H9 (cell line): ENCODE measurements around the gene ABCB11. TPM values are rescaled to one million over a fixed set of nuclear protein-coding genes. Genes with fewer than 3 reads are reported as not detected.

Experiments used
- DNase-seq: peaks from one replicate; pipeline ENCODE4 v3.0.0-alpha.2; 2017
- H2AFZ ChIP-seq: one replicate; pipeline ENCODE4 v1.6.1; 2013; ENCODE audit warnings: mild to moderate bottlenecking, low read length, control low read depth, moderate library complexity
- H2AK5ac ChIP-seq: 2 replicates; pipeline ENCODE4 v1.6.1; 2013; ENCODE audit warnings: low read length, control low read depth, mixed read lengths; ENCODE audit not compliant: insufficient read length
- H2BK120ac ChIP-seq: one replicate; pipeline ENCODE4 v1.6.1; 2013; ENCODE audit warnings: low read depth, mild to moderate bottlenecking, low read length, control low read depth, inconsistent platforms; ENCODE audit not compliant: poor library complexity, severe bottlenecking
- H2BK12ac ChIP-seq: 2 replicates; pipeline ENCODE4 v1.6.1; 2013; ENCODE audit warnings: low read length, control low read depth, mixed read lengths, low read depth; ENCODE audit not compliant: insufficient read length
- H2BK15ac ChIP-seq: 2 replicates; pipeline ENCODE4 v1.6.1; 2013; ENCODE audit warnings: low read depth, low read length, control low read depth
- H2BK20ac ChIP-seq: one replicate; pipeline ENCODE4 v1.6.1; 2013; ENCODE audit warnings: low read depth, mild to moderate bottlenecking, low read length, control low read depth, inconsistent platforms; ENCODE audit not compliant: poor library complexity, severe bottlenecking
- H2BK5ac ChIP-seq: 2 replicates; pipeline ENCODE4 v1.6.1; 2013; ENCODE audit warnings: low read length, control low read depth, mixed read lengths; ENCODE audit not compliant: insufficient read length
- H3K14ac ChIP-seq: 2 replicates; pipeline ENCODE4 v1.6.1; 2013; ENCODE audit warnings: low read length, control low read depth; ENCODE audit not compliant: insufficient read depth
- H3K18ac ChIP-seq: 2 replicates; pipeline ENCODE4 v1.6.1; 2013; ENCODE audit warnings: low read depth, mild to moderate bottlenecking, mixed read lengths, low read length, control low read depth; ENCODE audit not compliant: insufficient read length
- H3K23ac ChIP-seq: 2 replicates; pipeline ENCODE4 v1.6.1; 2013; ENCODE audit warnings: low read length, control low read depth, mixed read lengths, low read depth; ENCODE audit not compliant: insufficient read length
- H3K23me2 ChIP-seq: 2 replicates; pipeline ENCODE4 v1.6.1; 2013; ENCODE audit warnings: low read depth, mild to moderate bottlenecking, mixed read lengths, low read length, control low read depth; ENCODE audit not compliant: insufficient read length, poor library complexity, severe bottlenecking
- H3K27ac ChIP-seq: 2 replicates; pipeline ENCODE4 v1.5.1; 2013; ENCODE audit warnings: low read length, control low read depth, mixed read lengths, low read depth; ENCODE audit not compliant: insufficient read length
- H3K27me3 ChIP-seq: 2 replicates; pipeline ENCODE4 v1.6.1; 2013; ENCODE audit warnings: low read length, control low read depth, inconsistent platforms; ENCODE audit not compliant: insufficient read depth
- H3K4ac ChIP-seq: 2 replicates; pipeline ENCODE4 v1.6.1; 2013; ENCODE audit warnings: low read depth, mild to moderate bottlenecking, control low read depth, inconsistent platforms, low read length, moderate library complexity
- H3K4me1 ChIP-seq: 2 replicates; pipeline ENCODE4 v1.6.1; 2013; ENCODE audit warnings: low read length, control low read depth, inconsistent platforms; ENCODE audit not compliant: insufficient read depth
- H3K4me2 ChIP-seq: 2 replicates; pipeline ENCODE4 v1.6.1; 2013; ENCODE audit warnings: low read length, control low read depth, mixed read lengths; ENCODE audit not compliant: insufficient read length, insufficient read depth
- H3K56ac ChIP-seq: 2 replicates; pipeline ENCODE4 v1.6.1; 2013; ENCODE audit warnings: low read depth, mild to moderate bottlenecking, mixed read lengths, low read length, control low read depth; ENCODE audit not compliant: insufficient read length
- H3K79me1 ChIP-seq: 2 replicates; pipeline ENCODE4 v1.6.1; 2013; ENCODE audit warnings: low read depth, mild to moderate bottlenecking, moderate library complexity, low read length, control low read depth, inconsistent platforms; ENCODE audit not compliant: insufficient read depth, poor library complexity, severe bottlenecking
- H3K79me2 ChIP-seq: 2 replicates; pipeline ENCODE4 v1.6.1; 2013; ENCODE audit warnings: low read length, control low read depth, inconsistent platforms; ENCODE audit not compliant: insufficient read depth
- H3K9ac ChIP-seq: 2 replicates; pipeline ENCODE4 v1.6.1; 2013; ENCODE audit warnings: low read length, control low read depth, mixed read lengths; ENCODE audit not compliant: insufficient read length; ENCODE audit errors: extremely low read depth
- H3K9me3 ChIP-seq: one replicate; pipeline ENCODE4 v1.6.1; 2013; ENCODE audit warnings: low read depth, low read length, inconsistent platforms; ENCODE audit not compliant: control insufficient read depth
- H3T11ph ChIP-seq: one replicate; pipeline ENCODE4 v1.6.1; 2013; ENCODE audit warnings: mild to moderate bottlenecking, low read length, control low read depth, inconsistent platforms
- H4K20me1 ChIP-seq: one replicate; pipeline ENCODE4 v1.6.1; 2013; ENCODE audit not compliant: control insufficient read depth, insufficient read length, insufficient read depth
- H4K5ac ChIP-seq: 2 replicates; pipeline ENCODE4 v1.6.1; 2013; ENCODE audit warnings: low read depth, mild to moderate bottlenecking, mixed read lengths, low read length, control low read depth; ENCODE audit not compliant: insufficient read length
- H4K8ac ChIP-seq: replicated peaks from 2 replicates; pipeline ENCODE4 v1.6.1; 2013; ENCODE audit warnings: low read length, control low read depth, mixed read lengths, low read depth; ENCODE audit not compliant: insufficient read length
- H4K91ac ChIP-seq: 2 replicates; pipeline ENCODE4 v1.6.1; 2013; ENCODE audit warnings: low read depth, mild to moderate bottlenecking, moderate library complexity, mixed read lengths, low read length, control low read depth; ENCODE audit not compliant: insufficient read length
- H3K27ac Mint-ChIP-seq, 3 experiments: 2 replicates in 2 of 3; 3 replicates in 1 of 3; pipeline ENCODE4 v1.8.0; 2020 to 2021; ENCODE audit warnings: mixed read lengths in 3 of 3, mild to moderate bottlenecking in 1 of 3, moderate library complexity in 1 of 3
- H3K27me3 Mint-ChIP-seq: 2 replicates; pipeline ENCODE4 v1.8.0; 2021; ENCODE audit warnings: low read depth, mild to moderate bottlenecking, moderate library complexity, mixed read lengths
- H3K36me3 Mint-ChIP-seq, 3 experiments: 2 replicates in 2 of 3; 3 replicates in 1 of 3; pipeline ENCODE4 v1.8.0; 2020 to 2021; ENCODE audit warnings: low read depth in 3 of 3, mixed read lengths in 3 of 3; ENCODE audit not compliant: insufficient read depth in 1 of 3
- H3K4me1 Mint-ChIP-seq, 2 experiments: 2 replicates each; pipeline ENCODE4 v1.8.0; 2020; ENCODE audit warnings: mixed read lengths in 2 of 2
- H3K4me3 Mint-ChIP-seq, 2 experiments: 2 replicates in 1 of 2; 3 replicates in 1 of 2; pipeline ENCODE4 v1.8.0; 2020 to 2021; ENCODE audit warnings: mild to moderate bottlenecking in 2 of 2, mixed read lengths in 2 of 2, moderate library complexity in 1 of 2
- H3K9me3 Mint-ChIP-seq, 2 experiments: 2 replicates in 1 of 2; 3 replicates in 1 of 2; pipeline ENCODE4 v1.8.0; 2020; ENCODE audit warnings: mild to moderate bottlenecking in 2 of 2, mixed read lengths in 2 of 2, moderate library complexity in 1 of 2
- WGBS: extraction: QIAGEN DNeasy Blood & Tissue Kit; methylation state at CpG from one replicate; pipeline ENCODE4 v1.1.7; 2013; ENCODE audit warnings: missing lambda C conversion rate, low lambda C conversion rate, mixed read lengths; ENCODE audit not compliant: insufficient read length; ENCODE audit errors: extremely low coverage; 5-methylcytosine and 5-hydroxymethylcytosine counted together
- total RNA-seq: library from RNA; stranded (reverse); gene quantifications from 2 replicates; pipeline ENCODE4 v1.2.1, GENCODE V29; 2021
- TF ChIP-seq, protein P1 (sequence below): fragments of 200-600 bp; sonication (generic); conservative IDR thresholded peaks from 3 replicates; pipeline ENCODE4 v1.8.0; 2021; ENCODE audit warnings: antibody characterized with exemption, mild to moderate bottlenecking

The ABCB11 gene
- total RNA-seq, 1 experiment from 2014 or later: not detected

DNA sequence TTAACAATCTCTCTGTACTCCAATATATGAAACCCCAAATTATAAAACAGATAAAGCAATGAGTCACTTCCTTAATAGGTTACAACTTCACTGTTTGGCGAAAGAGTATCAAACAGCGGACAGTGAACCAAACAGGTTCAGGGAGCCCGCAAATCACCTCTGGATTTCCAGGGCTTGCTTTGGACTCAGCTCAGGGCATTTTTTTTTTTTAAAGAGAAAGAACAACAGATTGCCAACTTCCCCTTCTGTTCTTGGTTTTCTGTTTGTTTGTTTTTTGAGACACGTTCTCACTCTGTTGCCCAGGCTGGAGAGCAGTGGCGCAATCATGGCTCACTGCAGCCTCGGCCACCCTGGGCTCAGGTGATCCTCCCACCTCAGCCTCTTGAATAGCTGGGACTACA, 52.7 kb downstream of the ABCB11 start:
- WGBS: no CpG with 5 or more reads among the region's 6 CpGs
- H2AK5ac ChIP-seq: no peak overlapping the region
- no peak overlapping the region for H3K4me2 ChIP-seq

More for the DNA sequence above, 52.7 kb downstream of the ABCB11 start:
- Histone ChIP-seq H3K27me3 (no peaks in the 10 kb centered on the region), H3K23ac (no peak overlapping the region), H2BK12ac (no peak overlapping the region), H3K23me2 (no peaks in the 10 kb centered on the region), H4K91ac (no peak overlapping the region), H2BK5ac (no peak overlapping the region), H3K18ac (no peak overlapping the region), H2BK120ac (no peak overlapping the region), H3K79me1 (no peaks in the 10 kb centered on the region), H3K27ac (no peak overlapping the region), H3K9ac (no peak overlapping the region), H4K20me1 (no peaks in the 10 kb centered on the region), H4K5ac (no peak overlapping the region), H2AFZ (no peak overlapping the region), H2BK20ac (no peak overlapping the region), H4K8ac (no peak overlapping the region), H3T11ph (no peak overlapping the region), H3K4me1 (no peaks in the 10 kb centered on the region), H3K79me2 (no peaks in the 10 kb centered on the region), H2BK15ac (no peak overlapping the region), H3K14ac (no peak overlapping the region), H3K56ac (no peak overlapping the region), H3K9me3 (no peaks in the 10 kb centered on the region), H3K4ac (no peak overlapping the region)
- DNase-seq: no peak
- no peak overlapping the region for H3K4me3 Mint-ChIP-seq
- TF ChIP-seq, protein P1, sequence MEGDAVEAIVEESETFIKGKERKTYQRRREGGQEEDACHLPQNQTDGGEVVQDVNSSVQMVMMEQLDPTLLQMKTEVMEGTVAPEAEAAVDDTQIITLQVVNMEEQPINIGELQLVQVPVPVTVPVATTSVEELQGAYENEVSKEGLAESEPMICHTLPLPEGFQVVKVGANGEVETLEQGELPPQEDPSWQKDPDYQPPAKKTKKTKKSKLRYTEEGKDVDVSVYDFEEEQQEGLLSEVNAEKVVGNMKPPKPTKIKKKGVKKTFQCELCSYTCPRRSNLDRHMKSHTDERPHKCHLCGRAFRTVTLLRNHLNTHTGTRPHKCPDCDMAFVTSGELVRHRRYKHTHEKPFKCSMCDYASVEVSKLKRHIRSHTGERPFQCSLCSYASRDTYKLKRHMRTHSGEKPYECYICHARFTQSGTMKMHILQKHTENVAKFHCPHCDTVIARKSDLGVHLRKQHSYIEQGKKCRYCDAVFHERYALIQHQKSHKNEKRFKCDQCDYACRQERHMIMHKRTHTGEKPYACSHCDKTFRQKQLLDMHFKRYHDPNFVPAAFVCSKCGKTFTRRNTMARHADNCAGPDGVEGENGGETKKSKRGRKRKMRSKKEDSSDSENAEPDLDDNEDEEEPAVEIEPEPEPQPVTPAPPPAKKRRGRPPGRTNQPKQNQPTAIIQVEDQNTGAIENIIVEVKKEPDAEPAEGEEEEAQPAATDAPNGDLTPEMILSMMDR: no peak
- no peaks in the 10 kb centered on the region for H3K36me3 Mint-ChIP-seq
- no peaks in the 10 kb centered on the region for H3K27me3 Mint-ChIP-seq
- no peak overlapping the region for H3K27ac Mint-ChIP-seq
- no peaks in the 10 kb centered on the region for H3K9me3 Mint-ChIP-seq
- peaks cover 0 to 4% of the 10 kb centered on the region in 2 experiments; a peak in 1 of 4 replicates for H3K4me1 Mint-ChIP-seq
